ENCODE results near the gene IL1A.

- TF ChIP-seq, protein P1, sequence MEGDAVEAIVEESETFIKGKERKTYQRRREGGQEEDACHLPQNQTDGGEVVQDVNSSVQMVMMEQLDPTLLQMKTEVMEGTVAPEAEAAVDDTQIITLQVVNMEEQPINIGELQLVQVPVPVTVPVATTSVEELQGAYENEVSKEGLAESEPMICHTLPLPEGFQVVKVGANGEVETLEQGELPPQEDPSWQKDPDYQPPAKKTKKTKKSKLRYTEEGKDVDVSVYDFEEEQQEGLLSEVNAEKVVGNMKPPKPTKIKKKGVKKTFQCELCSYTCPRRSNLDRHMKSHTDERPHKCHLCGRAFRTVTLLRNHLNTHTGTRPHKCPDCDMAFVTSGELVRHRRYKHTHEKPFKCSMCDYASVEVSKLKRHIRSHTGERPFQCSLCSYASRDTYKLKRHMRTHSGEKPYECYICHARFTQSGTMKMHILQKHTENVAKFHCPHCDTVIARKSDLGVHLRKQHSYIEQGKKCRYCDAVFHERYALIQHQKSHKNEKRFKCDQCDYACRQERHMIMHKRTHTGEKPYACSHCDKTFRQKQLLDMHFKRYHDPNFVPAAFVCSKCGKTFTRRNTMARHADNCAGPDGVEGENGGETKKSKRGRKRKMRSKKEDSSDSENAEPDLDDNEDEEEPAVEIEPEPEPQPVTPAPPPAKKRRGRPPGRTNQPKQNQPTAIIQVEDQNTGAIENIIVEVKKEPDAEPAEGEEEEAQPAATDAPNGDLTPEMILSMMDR (IDR thresholded peaks at IDR 0.05 in 2 of 3, conservative IDR thresholded peaks at IDR 0.05 in 1 of 3; ENCODE audit: borderline replicate concordance in 1 of 3, insufficient read depth in 1 of 3, low read depth in 2 of 3, low read length in 2 of 3), result no peak
- TF ChIP-seq, protein P2, sequence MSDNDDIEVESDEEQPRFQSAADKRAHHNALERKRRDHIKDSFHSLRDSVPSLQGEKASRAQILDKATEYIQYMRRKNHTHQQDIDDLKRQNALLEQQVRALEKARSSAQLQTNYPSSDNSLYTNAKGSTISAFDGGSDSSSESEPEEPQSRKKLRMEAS (IDR thresholded peaks at IDR 0.05), result no peak
- TF ChIP-seq FOSL1 (IDR thresholded peaks at IDR 0.05; ENCODE audit: low read depth), result no peak
- no peak for TF ChIP-seq YY1 (IDR thresholded peaks at IDR 0.05; ENCODE audit: extremely low read depth, insufficient replicate concordance, low read depth, low read length)
- TF ChIP-seq EZH2phosphoT487 (IDR thresholded peaks at IDR 0.05; ENCODE audit: borderline replicate concordance), result no peak
- no peak for TF ChIP-seq POLR2AphosphoS5 (IDR thresholded peaks at IDR 0.05; ENCODE audit: low read depth, low read length)
- TF ChIP-seq POLR2A (IDR thresholded peaks at IDR 0.05; ENCODE audit: borderline replicate concordance, extremely low read depth, insufficient read depth, insufficient read length), result no peak
- TF ChIP-seq SRF (IDR thresholded peaks at IDR 0.05; ENCODE audit: low read depth), result no peak
Measured at GRCh38 chr2:112750560-112750843, 33.8 kb downstream of the IL1A start.

Data from HCT116 (cell line).